T-helper 1 cell treated with Interleukin-12 subunit alpha and Interleukin-12 subunit beta and Interleukin-4 antibody, amounts not matched to agents 30 μg/mL and 1 μg/mL, for 36 hours (primary cell): ENCODE data around the gene MTHFD1L.
"Not testable (repeated sequence)": the region's sequence is repeated elsewhere in the genome, so short reads cannot be mapped to it uniquely, and the experiment has no call there.

Source experiments
- H3K27ac Mint-ChIP-seq: one replicate; pipeline ENCODE4 v1.8.0; 2021; ENCODE audit warnings: mild to moderate bottlenecking, mixed read lengths
- H3K27me3 Mint-ChIP-seq: one replicate; pipeline ENCODE4 v1.8.0; 2021; ENCODE audit warnings: low read depth, mixed read lengths
- H3K36me3 Mint-ChIP-seq: one replicate; pipeline ENCODE4 v1.8.0; 2021; ENCODE audit warnings: low read depth, mixed read lengths
- H3K4me1 Mint-ChIP-seq: one replicate; pipeline ENCODE4 v1.8.0; 2021; ENCODE audit warnings: low read depth, mixed read lengths
- H3K4me3 Mint-ChIP-seq: one replicate; pipeline ENCODE4 v1.8.0; 2021; ENCODE audit warnings: mild to moderate bottlenecking, moderate library complexity, mixed read lengths
- H3K9me3 Mint-ChIP-seq: one replicate; pipeline ENCODE4 v1.8.0; 2021; ENCODE audit warnings: mixed read lengths

The MTHFD1L gene

GRCh38 chr6:150865406-150866146 is at the start of gene MTHFD1L:
MTHFD1L (plus strand) TSS chr6:150865702; CDS start chr6:150865823, 121 bp downstream.
- Mint-ChIP-seq H3K4me1 (peaks cover 26% of the 10 kb centered on the region), H3K36me3 (no peaks in the 10 kb centered on the region), H3K27ac (peak within 1 kb of the TSS; percentile 81), H3K27me3 (peaks cover 18% of the 10 kb centered on the region), H3K9me3 (no peaks in the 10 kb centered on the region), H3K4me3 (peak within 1 kb of the TSS; percentile 79)

GRCh38 chr6:150816554-150816953 is 48.9 kb upstream of the MTHFD1L start:
- H3K27me3 Mint-ChIP-seq: peaks cover 16% of the 10 kb centered on the region
- H3K4me3 Mint-ChIP-seq, H3K36me3 Mint-ChIP-seq, H3K27ac Mint-ChIP-seq, H3K4me1 Mint-ChIP-seq, H3K9me3 Mint-ChIP-seq: not testable (repeated sequence)

GRCh38 chr6:150822932-150823331 is 42.6 kb upstream of the MTHFD1L start:
- Mint-ChIP-seq H3K27me3 (peaks cover 5% of the 10 kb centered on the region), H3K4me1 (no peaks in the 10 kb centered on the region), H3K9me3 (no peaks in the 10 kb centered on the region), H3K27ac (no peak overlapping the region), H3K4me3 (no peak overlapping the region), H3K36me3 (no peaks in the 10 kb centered on the region)

- Mint-ChIP-seq H3K27ac (no peak overlapping the region), H3K36me3 (no peaks in the 10 kb centered on the region), H3K27me3 (peaks cover 5% of the 10 kb centered on the region), H3K4me3 (no peak overlapping the region), H3K4me1 (no peaks in the 10 kb centered on the region), H3K9me3 (no peaks in the 10 kb centered on the region)
Observed at GRCh38 chr6:150826788-150827187, 38.7 kb upstream of the MTHFD1L start.

DNA sequence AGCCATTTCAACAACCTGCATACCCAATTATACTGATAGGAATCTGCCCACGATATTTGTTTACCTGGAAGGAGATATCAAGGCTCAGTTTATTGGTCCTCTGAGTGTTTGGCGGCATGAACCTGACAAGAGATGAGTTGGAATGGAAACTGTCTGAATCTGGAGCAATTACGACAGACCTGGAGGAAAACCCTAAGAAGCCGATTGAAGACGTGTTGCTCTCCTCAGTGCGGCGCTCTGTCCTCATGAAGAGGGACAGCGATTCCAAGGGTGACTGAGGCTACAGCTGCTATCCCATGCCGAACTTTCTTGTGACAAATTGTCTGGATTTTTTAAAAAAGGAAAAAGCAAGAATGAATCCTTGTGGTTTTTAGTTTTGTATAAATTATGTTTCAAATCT is 37.4 kb upstream of the MTHFD1L start:
- H3K36me3 Mint-ChIP-seq, H3K27ac Mint-ChIP-seq, H3K4me3 Mint-ChIP-seq, H3K9me3 Mint-ChIP-seq, H3K4me1 Mint-ChIP-seq, H3K27me3 Mint-ChIP-seq: not testable (repeated sequence)

DNA sequence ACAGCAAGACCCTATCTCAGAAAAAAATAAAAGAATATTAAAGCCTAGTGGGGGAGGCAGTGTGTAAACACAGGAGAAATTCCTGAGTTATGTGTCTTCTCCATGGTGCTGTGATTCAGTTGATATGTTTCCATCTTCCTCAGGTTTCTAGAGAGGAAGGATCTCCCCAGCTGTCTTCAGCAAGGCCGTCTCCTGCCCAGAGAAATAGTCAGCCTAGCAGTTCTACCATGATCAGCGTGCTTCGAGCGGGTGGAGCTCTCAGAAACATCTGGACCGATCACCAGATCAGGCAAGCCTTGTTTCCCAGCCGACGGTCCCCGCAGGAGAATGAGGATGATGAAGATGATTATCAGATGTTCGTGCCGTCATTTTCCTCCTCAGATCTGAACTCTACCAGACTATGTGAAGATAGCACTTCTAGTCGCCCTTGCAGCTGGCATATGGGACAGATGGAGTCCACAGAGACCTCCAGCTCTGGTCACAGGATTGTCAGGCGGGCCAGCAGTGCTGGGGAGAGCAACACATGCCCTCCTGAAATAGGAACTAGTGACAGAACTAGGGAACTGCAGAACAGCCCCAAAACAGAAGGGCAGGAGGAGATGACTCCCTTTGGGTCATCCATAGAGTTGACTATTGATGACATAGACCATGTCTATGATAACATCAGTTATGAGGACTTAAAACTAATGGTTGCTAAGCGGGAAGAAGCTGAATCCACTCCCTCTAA is 34.9 kb upstream of the MTHFD1L start:
- Mint-ChIP-seq H3K27ac (no peak overlapping the region), H3K36me3 (no peaks in the 10 kb centered on the region), H3K4me3 (no peak overlapping the region), H3K27me3 (peaks cover 8% of the 10 kb centered on the region), H3K9me3 (no peaks in the 10 kb centered on the region), H3K4me1 (no peaks in the 10 kb centered on the region)

DNA sequence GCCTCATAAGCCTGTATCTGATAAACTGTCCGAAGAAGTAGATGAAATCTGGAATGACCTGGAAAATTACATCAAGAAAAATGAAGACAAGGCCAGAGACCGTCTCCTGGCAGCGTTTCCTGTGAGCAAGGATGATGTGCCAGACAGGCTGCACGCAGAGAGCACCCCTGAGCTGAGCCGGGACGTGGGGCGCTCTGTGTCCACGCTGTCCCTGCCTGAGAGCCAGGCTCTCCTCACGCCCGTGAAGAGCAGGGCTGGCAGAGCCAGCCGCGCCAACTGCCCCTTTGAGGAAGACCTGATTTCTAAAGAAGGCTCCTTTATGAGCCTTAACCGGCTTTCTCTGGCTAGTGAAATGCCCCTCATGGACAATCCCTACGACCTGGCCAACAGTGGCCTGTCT is 33.9 kb upstream of the MTHFD1L start:
- no peaks in the 10 kb centered on the region for H3K9me3 Mint-ChIP-seq

GRCh38 chr6:150835620-150836019 is 29.9 kb upstream of the MTHFD1L start:
- peaks cover 13% of the 10 kb centered on the region for H3K27me3 Mint-ChIP-seq
- H3K36me3 Mint-ChIP-seq: no peaks in the 10 kb centered on the region
- H3K4me1 Mint-ChIP-seq: no peaks in the 10 kb centered on the region
- H3K4me3 Mint-ChIP-seq: no peak overlapping the region
- H3K9me3 Mint-ChIP-seq: no peaks in the 10 kb centered on the region
- no peak overlapping the region for H3K27ac Mint-ChIP-seq

More for the DNA sequence above, 33.9 kb upstream of the MTHFD1L start:
- Mint-ChIP-seq H3K4me3 (no peak overlapping the region), H3K27me3 (peaks cover 8% of the 10 kb centered on the region), H3K27ac (no peak overlapping the region), H3K36me3 (no peaks in the 10 kb centered on the region), H3K4me1 (no peaks in the 10 kb centered on the region)

DNA sequence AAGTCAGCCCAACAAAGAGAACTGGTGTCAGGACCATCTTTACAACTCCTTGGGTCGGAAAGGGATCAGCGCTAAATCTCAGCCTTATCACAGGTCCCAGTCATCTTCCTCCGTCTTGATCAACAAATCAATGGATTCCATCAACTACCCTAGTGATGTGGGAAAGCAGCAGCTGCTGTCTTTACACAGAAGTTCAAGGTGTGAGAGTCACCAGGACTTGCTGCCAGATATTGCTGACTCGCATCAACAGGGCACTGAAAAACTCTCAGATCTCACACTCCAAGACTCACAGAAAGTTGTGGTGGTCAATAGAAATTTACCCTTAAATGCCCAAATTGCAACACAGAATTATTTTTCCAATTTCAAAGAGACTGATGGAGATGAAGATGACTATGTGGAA is 25.3 kb upstream of the MTHFD1L start:
- H3K36me3 Mint-ChIP-seq: no peaks in the 10 kb centered on the region
- no peak overlapping the region for H3K4me3 Mint-ChIP-seq
- H3K9me3 Mint-ChIP-seq: no peaks in the 10 kb centered on the region
- H3K4me1 Mint-ChIP-seq: no peaks in the 10 kb centered on the region
- H3K27me3 Mint-ChIP-seq: peaks cover 21% of the 10 kb centered on the region
- H3K27ac Mint-ChIP-seq: no peak overlapping the region

- H3K27me3 Mint-ChIP-seq: peaks cover 24% of the 10 kb centered on the region
- no peak overlapping the region for H3K4me3 Mint-ChIP-seq
- H3K36me3 Mint-ChIP-seq: no peaks in the 10 kb centered on the region
- no peak overlapping the region for H3K27ac Mint-ChIP-seq
- no peaks in the 10 kb centered on the region for H3K4me1 Mint-ChIP-seq
- H3K9me3 Mint-ChIP-seq: no peaks in the 10 kb centered on the region
Observed at GRCh38 chr6:150841189-150841588, 24.3 kb upstream of the MTHFD1L start.

- Mint-ChIP-seq H3K4me3 (no peak overlapping the region), H3K9me3 (no peaks in the 10 kb centered on the region), H3K36me3 (no peaks in the 10 kb centered on the region), H3K4me1 (no peaks in the 10 kb centered on the region), H3K27me3 (peaks cover 25% of the 10 kb centered on the region), H3K27ac (no peak overlapping the region)
Observed at GRCh38 chr6:150841697-150842096, 23.8 kb upstream of the MTHFD1L start.

DNA sequence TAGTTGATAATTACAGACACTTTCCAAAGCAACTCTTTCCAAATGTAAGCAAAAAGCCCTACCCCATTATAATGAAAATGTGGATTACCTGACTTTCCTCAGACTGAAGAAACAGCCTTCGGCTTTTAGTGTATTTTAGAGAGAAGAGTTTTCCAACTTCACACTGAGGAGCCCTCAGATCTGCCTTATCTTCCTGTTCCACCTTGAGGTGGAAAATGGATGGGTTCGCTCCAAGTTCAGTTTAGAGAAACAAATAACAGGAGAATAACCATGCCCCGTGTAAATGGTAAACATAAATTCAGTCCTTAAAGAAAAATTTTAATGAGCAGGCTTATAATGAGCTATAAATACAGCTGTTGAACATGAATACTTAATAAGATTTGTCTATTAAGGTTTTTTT is 21.1 kb upstream of the MTHFD1L start:
- H3K27ac Mint-ChIP-seq: no peak overlapping the region
- H3K9me3 Mint-ChIP-seq: no peaks in the 10 kb centered on the region
- peaks cover 38% of the 10 kb centered on the region for H3K27me3 Mint-ChIP-seq
- H3K36me3 Mint-ChIP-seq: no peaks in the 10 kb centered on the region
- no peak overlapping the region for H3K4me3 Mint-ChIP-seq
- peaks cover 6% of the 10 kb centered on the region for H3K4me1 Mint-ChIP-seq

- Mint-ChIP-seq H3K36me3 (no peaks in the 10 kb centered on the region), H3K27ac (no peak overlapping the region), H3K4me3 (no peak overlapping the region), H3K27me3 (peaks cover 37% of the 10 kb centered on the region), H3K9me3 (no peaks in the 10 kb centered on the region), H3K4me1 (peaks cover 8% of the 10 kb centered on the region)
Observed at GRCh38 chr6:150846641-150847040, 18.9 kb upstream of the MTHFD1L start.

GRCh38 chr6:150848400-150848799 is 17.1 kb upstream of the MTHFD1L start:
- no peaks in the 10 kb centered on the region for H3K36me3 Mint-ChIP-seq
- H3K9me3 Mint-ChIP-seq: no peaks in the 10 kb centered on the region
- peaks cover 8% of the 10 kb centered on the region for H3K4me1 Mint-ChIP-seq
- no peak overlapping the region for H3K4me3 Mint-ChIP-seq
- H3K27ac Mint-ChIP-seq: no peak overlapping the region
- H3K27me3 Mint-ChIP-seq: peaks cover 33% of the 10 kb centered on the region

DNA sequence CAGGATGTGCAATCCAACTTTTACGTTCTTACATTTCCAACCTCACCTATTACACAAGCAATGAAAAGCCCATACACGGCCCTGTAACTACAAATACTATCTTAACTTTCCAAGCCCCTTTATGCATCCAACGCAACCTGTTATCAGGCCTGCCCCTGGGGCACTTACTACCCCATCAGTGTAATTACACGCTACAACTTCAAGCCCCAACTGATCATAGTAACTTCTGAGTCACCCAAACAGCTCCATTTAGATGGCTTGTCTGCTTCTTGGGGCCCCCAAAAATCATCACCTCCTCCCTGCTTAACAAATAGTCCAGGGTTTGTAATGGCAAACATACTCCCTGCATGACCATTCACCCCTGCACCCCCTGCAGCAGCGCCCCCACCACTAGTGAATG is 11.1 kb upstream of the MTHFD1L start:
- not testable (repeated sequence) for H3K9me3 Mint-ChIP-seq, H3K27ac Mint-ChIP-seq, H3K36me3 Mint-ChIP-seq, H3K4me1 Mint-ChIP-seq, H3K4me3 Mint-ChIP-seq
- peaks cover 18% of the 10 kb centered on the region for H3K27me3 Mint-ChIP-seq
